Medulla oblongata (tissue), 1 donor: ENCODE measurements around the gene APOBEC3A.
"Not testable (repeated sequence)": the region's sequence is repeated elsewhere in the genome, so short reads cannot be mapped to it uniquely, and the experiment has no call there.

Experiments
- DNase-seq: peaks from one replicate; pipeline ENCODE4 v3.0.0-alpha.2; 2015; ENCODE audit errors: extremely low spot score

The APOBEC3A gene

DNA sequence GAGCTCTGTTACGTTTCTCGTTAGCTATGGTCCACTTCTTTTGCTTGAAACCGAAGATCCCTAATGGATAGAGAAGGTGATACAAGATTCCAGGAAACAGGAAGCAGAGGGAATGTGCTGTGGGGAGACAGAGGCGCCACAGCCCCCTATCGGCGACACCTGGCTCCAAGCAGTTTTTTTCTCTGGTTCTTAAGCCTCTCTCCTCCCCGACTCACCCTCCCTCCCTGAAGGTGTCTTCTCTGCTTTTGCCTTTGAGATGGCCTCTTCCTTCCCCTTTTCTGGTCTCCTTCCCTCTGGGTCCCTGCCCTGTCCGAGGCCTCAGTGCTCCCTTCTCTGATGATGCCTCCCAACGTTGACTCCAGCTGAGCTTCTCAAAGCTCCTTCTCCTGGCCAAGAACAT is 14.2 kb upstream of the APOBEC3A start:
- DNase-seq = peak; percentile 36

GRCh38 chr22:38943882-38944281 is 13.5 kb upstream of the APOBEC3A start:
- DNase-seq = no peak

- DNase-seq = no peak
Observed at GRCh38 chr22:38944653-38945052, 12.8 kb upstream of the APOBEC3A start.

DNA sequence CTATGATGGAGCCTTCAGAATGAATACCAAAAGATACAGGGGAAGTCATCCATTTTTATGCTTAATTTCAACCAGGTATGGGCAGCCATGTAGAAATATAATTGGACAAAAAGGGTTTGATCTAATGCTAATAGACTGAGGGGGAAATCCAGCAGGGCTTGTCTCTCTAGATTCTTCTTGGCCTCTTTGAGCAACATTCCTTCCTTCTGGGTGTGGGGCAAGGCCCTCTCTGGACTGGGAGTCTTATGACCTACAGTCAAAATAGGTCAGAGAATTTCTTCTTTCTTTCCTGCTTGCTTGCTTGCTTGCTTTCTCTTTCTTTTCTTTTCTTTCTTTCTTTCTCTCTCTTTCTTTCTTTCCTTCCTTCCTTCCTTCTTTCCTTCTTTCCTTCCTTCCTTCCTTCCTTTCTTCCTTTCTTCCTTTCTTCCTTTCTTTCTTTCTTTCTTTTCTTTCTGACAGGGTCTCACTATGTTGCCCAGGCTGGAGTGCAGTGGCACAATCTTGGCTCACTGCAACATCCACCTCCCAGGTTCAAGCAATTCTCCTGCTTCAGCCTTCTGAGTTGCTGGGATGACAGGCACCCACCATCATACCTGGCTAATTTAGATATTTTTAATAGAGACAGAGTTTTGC is 11.6 kb upstream of the APOBEC3A start:
- not testable (repeated sequence) for DNase-seq

DNA sequence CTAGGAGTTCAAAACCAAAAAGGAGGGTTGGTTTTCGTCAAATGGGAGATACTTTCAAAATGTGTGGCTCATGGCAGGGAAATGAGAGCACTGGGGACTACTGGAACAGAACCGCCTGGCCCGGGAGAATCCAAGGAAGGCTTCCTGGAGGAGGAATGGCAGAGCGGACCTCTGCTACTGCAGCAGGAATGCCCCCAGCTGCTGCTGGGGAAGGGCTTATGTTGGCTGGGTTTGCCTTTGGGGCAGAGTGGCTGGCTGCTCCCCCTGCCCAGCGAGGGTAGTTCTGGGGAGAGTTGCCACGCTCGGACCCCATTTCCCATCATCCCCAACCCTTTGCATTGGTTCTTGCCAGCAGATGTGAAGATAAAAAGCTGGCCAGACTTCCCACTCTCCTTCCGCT is 10.6 kb upstream of the APOBEC3A start:
- DNase-seq = no peak

DNA sequence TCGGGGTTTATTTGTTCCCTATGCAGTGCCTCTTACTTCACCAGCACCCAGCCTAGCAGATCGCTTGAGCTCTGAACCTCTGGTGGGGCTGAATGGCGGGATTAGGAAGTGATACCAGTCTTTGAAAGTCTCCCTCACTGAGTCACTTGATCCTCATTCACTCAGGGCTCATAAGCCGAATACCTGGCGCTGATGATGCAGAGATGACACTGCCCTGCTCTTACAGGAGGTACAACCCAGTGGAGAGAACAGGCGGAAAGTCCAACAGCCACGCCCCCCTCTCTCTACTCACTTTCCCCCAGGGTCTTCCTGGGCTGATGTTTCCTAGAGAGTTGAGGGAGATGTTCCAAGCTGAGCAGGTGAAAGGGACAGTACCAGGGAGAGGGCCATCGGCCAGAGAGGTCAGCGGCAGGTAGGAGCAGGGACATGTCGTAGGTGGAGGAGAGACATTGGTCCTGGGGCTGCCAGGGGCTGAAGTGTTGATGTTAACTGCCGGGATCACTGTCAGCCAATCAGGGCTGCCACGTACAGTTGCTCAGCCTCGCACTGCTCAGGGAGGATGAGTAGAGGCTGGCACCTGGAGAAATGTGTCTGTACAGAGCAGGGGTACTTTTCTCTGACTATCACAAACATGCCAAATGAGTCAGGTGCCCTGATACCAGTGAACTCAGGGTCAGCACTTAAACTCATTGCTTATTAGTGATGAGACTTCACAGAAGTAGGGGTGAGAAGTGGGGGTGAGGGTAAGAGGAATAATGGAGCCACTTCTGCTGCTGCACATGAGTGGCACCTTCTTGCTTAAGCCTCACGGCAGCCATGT is 9.9 kb upstream of the APOBEC3A start:
- peak; percentile 46 for DNase-seq

GRCh38 chr22:38948181-38948940 is 9.0 kb upstream of the APOBEC3A start:
- no peak for DNase-seq

DNA sequence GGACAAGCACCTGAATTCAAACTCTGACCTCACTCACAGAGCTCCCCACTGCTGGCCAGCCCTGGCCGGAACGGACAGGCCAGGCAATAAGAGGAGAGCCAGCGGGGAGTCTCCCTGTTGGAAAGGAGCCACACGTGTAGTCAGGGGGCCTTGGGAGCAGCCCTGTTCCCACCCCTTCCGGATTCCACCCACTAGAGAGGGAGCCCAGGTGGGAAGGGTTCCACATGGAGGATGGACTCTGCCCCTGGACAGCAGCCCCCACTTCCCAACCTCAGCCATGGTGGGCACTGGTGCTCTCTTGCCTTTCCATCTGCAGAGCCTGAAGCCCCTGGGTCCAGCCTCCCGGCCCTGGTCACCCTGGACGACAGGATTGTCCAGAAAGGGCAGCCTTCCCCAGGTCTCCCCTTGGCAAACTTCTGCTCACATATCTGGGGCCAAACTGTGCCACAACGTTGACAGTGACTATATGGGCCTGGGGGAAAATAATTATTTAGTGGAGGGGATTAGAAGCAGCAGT is 7.5 kb upstream of the APOBEC3A start:
- no peak for DNase-seq

GRCh38 chr22:38950527-38951295 is 6.7 kb upstream of the APOBEC3A start:
- no peak for DNase-seq

DNA sequence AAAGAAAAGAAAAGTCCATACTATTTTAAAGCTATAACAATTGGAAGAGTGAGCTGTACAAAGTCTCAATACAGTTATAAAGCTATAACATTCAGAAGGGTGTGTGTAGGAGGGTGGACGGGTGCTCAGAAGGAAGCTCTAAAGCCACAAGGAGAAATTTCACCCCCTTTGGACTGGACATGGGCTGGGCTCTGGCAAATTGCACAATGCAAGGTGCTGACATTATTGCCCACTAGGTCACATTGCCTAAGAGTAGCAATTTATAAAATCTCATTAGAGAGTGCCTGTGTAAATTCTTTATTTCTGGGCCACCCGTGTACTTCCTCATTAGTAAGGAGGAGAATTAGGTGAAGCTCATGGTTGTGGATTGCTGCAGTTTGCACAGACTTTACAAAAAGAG is 5.7 kb upstream of the APOBEC3A start:
- no peak for DNase-seq

GRCh38 chr22:38952281-38952993 is 5.0 kb upstream of the APOBEC3A start:
- DNase-seq = no peak

- DNase-seq = no peak
Observed at GRCh38 chr22:38953091-38953490, 4.3 kb upstream of the APOBEC3A start.

DNA sequence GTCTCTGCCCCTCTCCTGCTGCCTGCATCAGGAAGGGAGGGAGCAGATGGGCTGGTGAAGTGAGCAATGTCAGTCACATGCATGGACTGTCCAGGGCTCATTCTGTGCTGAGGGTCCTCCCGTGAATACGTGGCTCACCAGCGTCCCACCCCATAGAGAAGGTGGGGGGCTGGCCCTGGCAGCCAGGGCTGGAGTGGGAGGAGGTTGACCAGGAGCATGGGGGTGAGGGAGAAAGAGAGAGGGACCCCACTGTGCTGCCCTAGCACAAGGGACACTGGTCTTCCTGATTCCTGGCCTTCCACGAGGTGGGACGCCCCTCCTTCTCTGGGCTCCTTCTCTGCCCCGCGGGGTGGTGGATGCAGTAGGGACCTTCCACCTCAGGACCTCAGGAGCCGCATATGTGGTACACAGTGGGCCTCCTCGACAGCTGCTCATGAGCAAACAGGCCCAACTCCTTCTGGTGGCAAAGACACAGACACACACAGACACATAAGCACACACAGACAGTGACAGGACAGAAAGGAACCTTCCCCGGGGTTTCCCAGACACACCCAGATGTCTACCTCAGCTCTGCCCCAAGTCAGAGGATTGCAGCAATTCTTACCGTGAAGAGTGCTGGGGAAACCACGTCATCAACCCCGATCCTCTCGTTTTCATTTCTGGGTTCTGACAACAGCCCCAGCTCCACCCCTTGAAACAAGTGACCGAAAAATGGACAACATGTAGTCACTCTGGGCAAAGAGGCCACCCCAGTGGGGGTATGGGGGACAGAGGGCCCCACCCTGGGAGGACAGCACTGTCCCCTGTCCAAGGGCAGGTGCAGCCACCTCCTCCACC is 3.6 kb upstream of the APOBEC3A start:
- no peak for DNase-seq

- no peak for DNase-seq
Observed at GRCh38 chr22:38954414-38955043, 2.9 kb upstream of the APOBEC3A start.

DNA sequence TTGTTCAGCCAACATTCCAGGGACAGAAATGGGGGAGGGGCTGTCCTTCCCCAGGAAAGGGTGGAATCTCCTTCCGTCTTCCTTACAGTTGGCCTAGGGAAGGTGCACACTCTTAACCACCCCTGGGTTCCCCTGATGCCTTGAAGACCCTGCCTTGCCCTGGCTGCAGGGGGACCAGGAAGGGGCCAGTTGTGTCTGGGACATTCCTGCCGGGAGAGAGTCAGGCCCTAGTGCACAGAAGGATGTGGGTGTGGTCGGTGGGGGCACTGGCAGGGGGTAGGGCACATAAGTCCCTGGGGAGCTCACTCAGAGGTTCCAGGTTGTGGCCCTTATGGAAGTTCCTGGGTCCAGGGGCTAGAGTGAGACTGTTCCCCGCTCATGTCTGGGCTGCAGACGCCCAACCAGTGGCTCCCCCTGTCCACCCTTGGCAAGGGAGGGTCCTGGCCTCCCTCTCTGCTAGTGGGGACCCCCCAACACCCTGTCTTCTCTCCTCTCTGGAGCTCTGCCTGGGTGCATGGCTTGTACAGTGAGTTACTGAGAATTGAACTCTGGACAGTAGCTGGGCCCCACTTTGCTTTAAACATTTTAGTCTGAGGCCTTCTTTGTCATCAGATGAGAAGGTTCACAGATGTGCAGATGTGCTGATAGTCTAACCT is 2.0 kb upstream of the APOBEC3A start:
- DNase-seq = no peak

- DNase-seq = no peak
Observed at GRCh38 chr22:38955926-38956325, 1.5 kb upstream of the APOBEC3A start.

- no peak for DNase-seq
Observed at GRCh38 chr22:38956551-38956950, 858 bp upstream of the APOBEC3A start.

- no peak for DNase-seq
Observed at GRCh38 chr22:38957808-38958650, 620 bp downstream of the APOBEC3A start.
